Heart left ventricle (tissue), 16 donors: ENCODE data around the gene PGC. TPM values are rescaled to one million over a fixed set of nuclear protein-coding genes. Genes with fewer than 3 reads are reported as not detected.
A peak's percentile ranks its signal among the peaks of the same experiment; 100 is the strongest.
"Not testable (repeated sequence)": the region's sequence is repeated elsewhere in the genome, so short reads cannot be mapped to it uniquely, and the experiment has no call there.

Experiments
- ATAC-seq, 4 donors: fragments of 200-7000 bp; cut with Tn5 transposase; one replicate each; pipeline ENCODE4 v1.9.1; 2020 to 2022; ENCODE audit warnings: moderate library complexity in 4 of 4, mild to moderate bottlenecking in 3 of 4, moderate number of reproducible peaks in 1 of 4
- DNase-seq, 5 donors: peaks; one replicate each; pipeline ENCODE4 v3.0.0-alpha.2; 2020
- H3K27ac ChIP-seq, 12 donors: fragments of 200-600 bp; sonication (generic) in 4 of 12; one replicate each; pipeline versions ENCODE4 v1.5.0 to v1.8.0; 2016 to 2022; ENCODE audit warnings: mild to moderate bottlenecking in 2 of 12
- H3K27me3 ChIP-seq, 9 donors: fragments of 200-600 bp; sonication (generic) in 2 of 9; one replicate each; pipeline versions ENCODE4 v1.5.1 to v1.8.0; 2016 to 2022; ENCODE audit warnings: mild to moderate bottlenecking in 3 of 9
- H3K36me3 ChIP-seq, 9 donors: fragments of 200-600 bp; sonication (generic) in 2 of 9; one replicate each; pipeline versions ENCODE4 v1.5.0 to v1.8.0; 2018 to 2022; ENCODE audit warnings: mild to moderate bottlenecking in 2 of 9
- H3K4me1 ChIP-seq, 12 donors: fragments of 200-600 bp; sonication (generic) in 4 of 12; one replicate each; pipeline versions ENCODE4 v1.5.0 to v1.8.0; 2016 to 2022; ENCODE audit warnings: mild to moderate bottlenecking in 3 of 12
- H3K4me3 ChIP-seq, 12 donors: fragments of 200-600 bp; sonication (generic) in 4 of 12; one replicate each; pipeline versions ENCODE4 v1.5.0 to v1.8.0; 2017 to 2022; ENCODE audit warnings: mild to moderate bottlenecking in 9 of 12, moderate library complexity in 4 of 12
- H3K9me3 ChIP-seq, 12 donors: fragments of 200-600 bp; sonication (generic) in 4 of 12; one replicate each; pipeline versions ENCODE4 v1.5.0 to v1.8.0; 2016 to 2022; ENCODE audit warnings: mild to moderate bottlenecking in 1 of 12
- POLR2A ChIP-seq, 2 donors: fragments of 450-650 bp; IDR thresholded peaks; one replicate each; pipeline ENCODE4 v1.6.1; 2017; ENCODE audit warnings: antibody characterized with exemption in 2 of 2, mild to moderate bottlenecking in 2 of 2, moderate library complexity in 2 of 2
- WGBS, 4 donors: extraction: QIAGEN DNeasy Blood & Tissue Kit in 2 of 4; methylation state at CpG; one replicate each; pipeline versions ENCODE4 v1.1.5 to v1.1.7; 2013 to 2018; 5-methylcytosine and 5-hydroxymethylcytosine counted together
- intact Hi-C, 10 donors: fragments of 100-400 bp; cut with DNase I; formaldehyde crosslinking; loops; one replicate each; pipeline versions ENCODE4 v1.11.1 to v1.14.2; 2022
- polyA plus RNA-seq, 2 donors: library from polyadenylated mRNA; stranded (reverse); fragments of 200-250 nt; gene quantifications; one replicate each; pipeline ENCODE4 v1.2.3, GENCODE V29; 2013
- total RNA-seq, 9 donors: library from RNA; depleted of rRNA in 2 of 9; stranded (reverse); fragments of >200 nt in 2 of 9; fragmentation: NEBNext Ultra II Directional in 3 of 9; extraction: Animal tissue kit (Norgen Biotek cat#: 25700) in 3 of 9; gene quantifications; one replicate each; pipeline versions ENCODE4 v1.1.0 to v1.2.4, GENCODE V29; 2016 to 2023
- TF ChIP-seq, protein P1 (sequence below), 12 donors: fragments of 200-600 bp; sonication (generic) in 4 of 12; IDR thresholded peaks; one replicate each; pipeline versions ENCODE4 v1.5.0 to v1.8.0; 2018 to 2022; ENCODE audit warnings: antibody characterized with exemption in 12 of 12, mild to moderate bottlenecking in 5 of 12
- donor health status: ischemic (EF 13 %, LVEDD 7.1; RV severe dilation, severe dysfunction).
- donor health status: healthy with polysubstance abuse.
- donor health status: DM: no; HTN: yes; CAD: no.
- donor health status: DM: no; HTN: no; CAD: no.
- donor health status: ischemic (EF 25% LVEDD 6.9; RV normal size, moderate dysfunction).
- donor health status: ischemic (EF 25% LVEDD 5.7; RV mildly dilated, moderate dysfunction).
- donor health status: healthy.
- donor health status: DM: yes; HTN: yes; CAD: no.
- donor health status: ischemic (EF 35%, LVEDD 5.7; RV mildly dilated, moderate dysfunction).
- donor health status: nonischemic (EF 11% LVEDD 7.7; RV severe dilation, severe dysfunction).
- donor health status: DM: yes; HTN: yes; CAD: no.
- donor health status: PGD.
- donor health status: ischemic (EF 29% LVEDD 5.4; RV normal size, mild dysfunction).
- donor health status: nonischemic (EF 23%, LVEDD 6.1; RV moderate dilation, normal function).

PGC gene
- total and polyA plus RNA-seq, 11 donors = 1.1 TPM; not detected in 10

DNA sequence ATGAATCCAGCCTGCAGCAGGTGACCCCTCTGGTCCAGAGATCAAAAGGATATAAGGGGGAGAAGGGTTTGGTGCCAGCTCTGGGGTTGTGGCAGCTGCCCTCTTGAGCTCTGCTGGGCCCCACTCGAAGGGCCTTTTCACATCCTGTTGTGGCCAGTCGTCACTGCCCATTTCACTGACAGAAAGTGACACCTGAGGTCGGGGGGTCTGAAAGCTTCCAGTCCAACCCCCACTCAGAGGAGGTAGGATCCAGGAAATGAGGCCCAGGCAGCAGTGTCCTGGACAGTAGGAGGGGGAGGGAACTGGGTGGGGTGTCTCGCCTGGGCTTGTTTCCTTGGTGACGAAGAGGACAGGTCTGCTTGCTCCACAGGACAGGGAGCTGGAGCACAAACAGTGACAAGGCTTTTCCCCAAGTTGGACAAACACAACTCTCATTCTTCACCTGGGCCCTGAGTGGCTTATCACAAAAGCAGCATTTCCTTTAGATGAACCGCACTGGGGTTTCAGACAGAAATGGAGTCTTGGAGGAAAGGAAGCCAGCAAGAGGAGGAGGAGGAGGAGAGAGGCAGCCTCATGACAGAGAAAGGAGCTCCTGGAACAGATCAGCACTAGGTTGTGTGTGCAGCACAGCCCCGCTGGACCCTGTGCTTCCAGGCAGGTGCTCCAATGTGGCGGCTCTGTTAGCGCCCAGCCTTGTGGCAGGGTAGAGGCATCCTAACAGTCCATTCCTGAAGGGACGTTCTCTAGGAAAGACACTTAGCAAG, 21.5 kb upstream of the PGC start:
- Histone ChIP-seq H3K36me3 (peaks cover 0 to 45% (median 36%) of the 10 kb centered on the region in 9 donors), H3K27ac (peak overlapping the region in 1 of 12 donors; percentile 73), H3K9me3 (no peaks in the 10 kb centered on the region), H3K4me1 (peaks cover 0 to 28% (median 19%) of the 10 kb centered on the region in 12 donors), H3K4me3 (no peak overlapping the region), H3K27me3 (no peaks in the 10 kb centered on the region)
- no peak for DNase-seq
- TF ChIP-seq, protein P1, sequence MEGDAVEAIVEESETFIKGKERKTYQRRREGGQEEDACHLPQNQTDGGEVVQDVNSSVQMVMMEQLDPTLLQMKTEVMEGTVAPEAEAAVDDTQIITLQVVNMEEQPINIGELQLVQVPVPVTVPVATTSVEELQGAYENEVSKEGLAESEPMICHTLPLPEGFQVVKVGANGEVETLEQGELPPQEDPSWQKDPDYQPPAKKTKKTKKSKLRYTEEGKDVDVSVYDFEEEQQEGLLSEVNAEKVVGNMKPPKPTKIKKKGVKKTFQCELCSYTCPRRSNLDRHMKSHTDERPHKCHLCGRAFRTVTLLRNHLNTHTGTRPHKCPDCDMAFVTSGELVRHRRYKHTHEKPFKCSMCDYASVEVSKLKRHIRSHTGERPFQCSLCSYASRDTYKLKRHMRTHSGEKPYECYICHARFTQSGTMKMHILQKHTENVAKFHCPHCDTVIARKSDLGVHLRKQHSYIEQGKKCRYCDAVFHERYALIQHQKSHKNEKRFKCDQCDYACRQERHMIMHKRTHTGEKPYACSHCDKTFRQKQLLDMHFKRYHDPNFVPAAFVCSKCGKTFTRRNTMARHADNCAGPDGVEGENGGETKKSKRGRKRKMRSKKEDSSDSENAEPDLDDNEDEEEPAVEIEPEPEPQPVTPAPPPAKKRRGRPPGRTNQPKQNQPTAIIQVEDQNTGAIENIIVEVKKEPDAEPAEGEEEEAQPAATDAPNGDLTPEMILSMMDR (IDR thresholded peaks at IDR 0.05) = no peak
- intact Hi-C loops = loop anchor here in 1 of 10 donors (5.0 kb wide), 1 partner anchor 61 kb away; no protein-coding TSS in a partner anchor
- 67 to 75% (median 72%) methylated on average over 7 to 10 of the region's 10 CpGs for WGBS, 4 donors
- no peak for ATAC-seq

DNA sequence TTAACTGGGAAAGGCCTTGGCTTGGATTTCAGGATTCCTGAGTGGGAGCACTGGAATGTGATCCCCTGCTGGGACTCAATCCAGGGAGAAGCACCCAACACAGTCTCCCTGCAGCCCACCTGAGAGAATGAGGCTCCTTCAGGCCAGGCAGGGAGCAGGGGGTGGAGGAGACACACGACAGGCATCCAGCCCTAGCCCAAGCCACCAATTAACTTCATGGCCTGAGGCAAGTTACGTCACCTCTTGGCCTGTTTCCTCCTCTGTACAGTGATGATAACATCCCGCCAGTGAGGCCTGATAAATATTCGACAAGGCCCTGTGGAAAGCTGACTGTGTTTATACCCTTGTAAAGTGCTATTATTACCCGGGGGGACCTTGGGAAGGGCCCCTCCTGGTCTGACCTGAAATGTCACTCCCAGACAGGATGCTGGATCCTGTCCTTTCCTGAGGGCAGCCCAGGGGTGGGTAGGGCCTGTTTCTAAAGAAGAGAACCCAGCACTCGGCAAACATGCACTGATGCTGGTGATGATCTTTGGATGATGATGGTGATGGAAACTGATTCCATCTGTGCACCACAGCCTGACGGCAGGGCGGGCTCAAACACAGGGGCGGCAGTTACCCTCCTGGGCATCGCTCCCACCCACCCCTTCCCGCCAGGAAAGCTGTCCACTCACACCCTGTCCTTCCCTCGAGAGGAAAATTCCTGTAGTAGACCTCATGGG, 20.1 kb upstream of the PGC start:
- 16 to 27% (median 19%) methylated on average over 10 to 12 of the region's 12 CpGs for WGBS, 4 donors
- Histone ChIP-seq H3K27me3 (no peaks in the 10 kb centered on the region), H3K27ac (peak overlapping the region in 11 of 12 donors; percentile 32 to 79 (median 61)), H3K36me3 (peaks cover 0 to 30% (median 22%) of the 10 kb centered on the region in 9 donors), H3K4me3 (no peak overlapping the region), H3K9me3 (no peaks in the 10 kb centered on the region), H3K4me1 (peaks cover 0 to 28% (median 19%) of the 10 kb centered on the region in 12 donors)
- ATAC-seq (peak; percentile 78 to 92 (median 88)), DNase-seq (peak in 4 of 5 donors; percentile 71 to 78 (median 72))
- TF ChIP-seq, protein P1 (IDR thresholded peaks at IDR 0.05) = no peak
- TF ChIP-seq POLR2A (IDR thresholded peaks at IDR 0.05) = no peak
- intact Hi-C loops = loop anchor here in 1 of 10 donors (5.0 kb wide), 1 partner anchor 60 kb away; no protein-coding TSS in a partner anchor

DNA sequence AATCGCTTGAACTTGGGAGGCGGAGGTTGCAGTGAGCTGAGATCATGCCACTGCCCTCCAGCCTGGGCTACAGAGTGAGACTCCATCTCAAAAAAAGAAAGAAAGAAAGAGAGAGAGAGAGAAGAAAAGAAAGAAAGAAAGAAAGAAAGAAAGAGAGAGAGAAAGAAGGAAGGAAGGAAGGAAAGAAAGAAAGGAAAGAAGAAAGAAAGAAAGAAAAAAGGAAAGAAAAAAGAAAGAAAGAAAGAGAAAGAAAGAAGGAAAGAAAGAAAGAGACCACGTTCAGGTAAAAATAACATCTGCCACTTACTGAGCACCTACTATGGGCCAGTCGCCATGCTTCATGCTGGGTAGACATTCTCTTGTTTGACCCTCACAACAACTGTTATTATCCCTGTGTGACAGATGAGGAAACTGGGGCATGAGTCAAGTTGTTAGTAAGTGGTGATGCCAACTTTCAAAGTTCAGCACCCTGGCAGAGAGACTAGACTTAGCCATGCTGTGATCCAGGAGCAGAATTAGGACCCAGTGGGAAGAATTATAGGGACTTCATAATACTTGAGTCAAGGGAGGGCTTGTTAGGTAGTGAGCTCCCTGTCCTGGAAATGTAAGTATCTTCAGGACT, 19.0 kb upstream of the PGC start:
- H3K4me3 ChIP-seq, H3K27me3 ChIP-seq, H3K9me3 ChIP-seq, DNase-seq: not testable (repeated sequence)
- H3K36me3 ChIP-seq = peaks cover 0 to 19% (median 11%) of the 10 kb centered on the region in 9 donors
- intact Hi-C loops = loop anchor here in 1 of 10 donors (5.0 kb wide), 1 partner anchor 59 kb away; no protein-coding TSS in a partner anchor
- peak overlapping the region in 8 of 12 donors; percentile 32 to 79 (median 68) for H3K27ac ChIP-seq
- WGBS, 4 donors = 92 to 93% (median 93%) methylated on average over 4 of the region's 4 CpGs
- H3K4me1 ChIP-seq = peaks cover 0 to 28% (median 19%) of the 10 kb centered on the region in 12 donors
- peak in 1 of 4 donors; percentile 47 for ATAC-seq

DNA sequence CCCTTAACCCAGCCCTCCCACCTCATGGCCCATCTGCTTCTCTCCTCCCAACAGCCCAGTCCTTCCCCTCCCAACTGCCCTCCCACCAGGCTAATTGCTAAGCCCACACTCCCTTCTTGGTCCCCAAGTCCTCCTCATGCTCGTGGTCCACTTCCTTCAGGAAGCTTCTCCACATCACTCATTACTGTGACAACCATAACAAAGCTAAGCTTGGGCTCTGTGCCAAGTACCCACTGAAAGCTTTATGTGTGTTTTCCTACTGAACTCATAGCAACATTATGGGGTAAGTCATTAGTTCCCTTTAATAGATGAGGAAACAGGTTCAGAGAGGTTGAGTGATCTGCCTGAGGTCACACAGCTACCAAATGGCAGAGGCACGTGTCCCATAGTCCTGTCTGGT, 16.3 kb upstream of the PGC start:
- H3K4me3 ChIP-seq = no peak overlapping the region
- WGBS, 4 donors = 47 to 63% (median 54%) methylated on average over 2 of the region's 2 CpGs
- H3K4me1 ChIP-seq = peaks cover 0 to 22% (median 18%) of the 10 kb centered on the region in 12 donors
- TF ChIP-seq POLR2A (IDR thresholded peaks at IDR 0.05) = no peak
- TF ChIP-seq, protein P1 (IDR thresholded peaks at IDR 0.05) = no peak
- no peaks in the 10 kb centered on the region for H3K27me3 ChIP-seq
- DNase-seq (no peak), ATAC-seq (no peak)
- intact Hi-C loops = no loop called here
- H3K36me3 ChIP-seq = no peaks in the 10 kb centered on the region
- no peaks in the 10 kb centered on the region for H3K9me3 ChIP-seq
- H3K27ac ChIP-seq = no peak overlapping the region
